Measurements from ENCODE around the gene PCID2. TPM values are rescaled to one million over a fixed set of nuclear protein-coding genes. Genes with fewer than 3 reads are reported as not detected.

Gene PCID2
- total RNA-seq, 1 donor: 48.5 TPM

DNA sequence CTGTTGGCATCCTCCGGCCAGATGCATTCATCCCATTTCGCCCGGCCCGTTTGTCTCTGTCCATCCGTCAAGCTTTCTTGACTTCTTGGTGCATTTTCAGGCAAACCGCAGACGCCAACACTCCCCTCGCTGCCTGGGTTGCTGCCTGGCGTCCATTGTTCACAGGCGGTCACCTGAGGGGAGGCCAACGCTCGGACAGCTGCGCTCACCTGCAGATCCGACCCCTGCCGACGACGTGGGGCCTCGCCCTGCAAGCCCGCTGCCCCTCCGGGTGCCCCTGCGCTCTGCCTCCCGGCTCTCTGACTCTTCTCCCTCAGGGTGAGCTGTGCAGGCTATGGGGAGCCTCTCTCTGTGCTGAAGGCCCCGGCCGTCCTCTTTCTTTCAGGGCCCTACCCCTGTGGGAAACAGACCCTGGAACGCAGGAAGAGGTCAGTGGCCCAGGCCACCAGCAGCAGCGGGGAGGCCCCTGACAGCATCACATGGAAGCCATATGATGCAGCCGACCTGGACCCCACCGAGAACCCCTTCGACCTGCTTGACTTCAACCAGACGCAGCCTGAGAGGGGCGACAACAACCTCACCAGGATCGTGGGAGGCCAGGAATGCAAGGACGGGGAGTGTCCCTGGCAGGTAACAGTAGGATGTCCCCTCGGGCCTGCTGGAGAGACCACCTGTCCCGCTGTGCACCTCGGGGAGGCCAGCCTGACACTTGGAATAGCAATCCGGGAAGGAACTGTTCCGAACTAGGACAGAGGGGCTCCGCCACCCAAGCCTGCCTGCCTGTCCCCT lies 64.8 kb downstream of the PCID2 start:
- peaks cover 7% of the 10 kb centered on the region for H3K27me3 ChIP-seq (ENCODE audit: insufficient read depth, low read length)
- peak; percentile 35 for DNase-seq (ENCODE audit: insufficient read length, low spot score, missing footprints)

DNA sequence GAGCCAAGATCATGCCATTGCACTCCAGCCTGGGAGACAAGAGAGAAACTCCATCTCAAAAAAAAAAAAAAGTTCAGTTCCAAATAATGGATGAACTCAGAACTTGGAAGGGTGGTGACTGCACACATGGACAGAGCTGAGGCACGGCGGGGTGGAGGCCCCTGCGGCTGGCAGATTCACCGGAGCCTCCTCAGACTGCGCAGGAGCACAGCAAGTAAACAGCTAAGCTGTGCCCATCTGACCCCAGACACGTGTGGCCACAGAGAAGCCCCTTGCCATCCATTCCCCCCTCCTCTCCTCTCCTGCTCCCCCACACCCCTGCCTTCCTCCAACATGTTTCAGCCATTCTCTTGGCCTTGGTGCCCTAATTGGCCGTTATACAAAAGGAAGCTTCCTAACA lies 65.6 kb downstream of the PCID2 start:
- peak; percentile 31 for DNase-seq (ENCODE audit: insufficient read length, low spot score, missing footprints)
- Histone ChIP-seq H3K4me2 (ENCODE audit: insufficient read depth, low read length) (no peak overlapping the region), H3K4me1 (ENCODE audit: insufficient read depth, low read length) (no peaks in the 10 kb centered on the region), H3K9me3 (ENCODE audit: low read depth, low read length) (no peaks in the 10 kb centered on the region), H3K79me2 (ENCODE audit: insufficient read depth, low read length) (no peaks in the 10 kb centered on the region), H3K4me3 (ENCODE audit: insufficient read depth, low read length) (no peak overlapping the region), H3K27me3 (ENCODE audit: insufficient read depth, low read length) (peaks cover 15% of the 10 kb centered on the region), H3K27ac (ENCODE audit: low read depth, low read length) (no peak overlapping the region), H3K36me3 (ENCODE audit: insufficient read depth, low read length) (no peaks in the 10 kb centered on the region), H4K20me1 (ENCODE audit: insufficient read depth, low read length) (no peaks in the 10 kb centered on the region), H2AFZ (ENCODE audit: low read length) (no peak overlapping the region)
- TF ChIP-seq, protein P1, sequence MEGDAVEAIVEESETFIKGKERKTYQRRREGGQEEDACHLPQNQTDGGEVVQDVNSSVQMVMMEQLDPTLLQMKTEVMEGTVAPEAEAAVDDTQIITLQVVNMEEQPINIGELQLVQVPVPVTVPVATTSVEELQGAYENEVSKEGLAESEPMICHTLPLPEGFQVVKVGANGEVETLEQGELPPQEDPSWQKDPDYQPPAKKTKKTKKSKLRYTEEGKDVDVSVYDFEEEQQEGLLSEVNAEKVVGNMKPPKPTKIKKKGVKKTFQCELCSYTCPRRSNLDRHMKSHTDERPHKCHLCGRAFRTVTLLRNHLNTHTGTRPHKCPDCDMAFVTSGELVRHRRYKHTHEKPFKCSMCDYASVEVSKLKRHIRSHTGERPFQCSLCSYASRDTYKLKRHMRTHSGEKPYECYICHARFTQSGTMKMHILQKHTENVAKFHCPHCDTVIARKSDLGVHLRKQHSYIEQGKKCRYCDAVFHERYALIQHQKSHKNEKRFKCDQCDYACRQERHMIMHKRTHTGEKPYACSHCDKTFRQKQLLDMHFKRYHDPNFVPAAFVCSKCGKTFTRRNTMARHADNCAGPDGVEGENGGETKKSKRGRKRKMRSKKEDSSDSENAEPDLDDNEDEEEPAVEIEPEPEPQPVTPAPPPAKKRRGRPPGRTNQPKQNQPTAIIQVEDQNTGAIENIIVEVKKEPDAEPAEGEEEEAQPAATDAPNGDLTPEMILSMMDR (IDR thresholded peaks at IDR 0.05; ENCODE audit: extremely low read depth, low read depth, low read length): no peak

More for the DNA sequence above, 64.8 kb downstream of the PCID2 start:
- Histone ChIP-seq H3K79me2 (ENCODE audit: insufficient read depth, low read length) (no peaks in the 10 kb centered on the region), H3K4me2 (ENCODE audit: insufficient read depth, low read length) (no peak overlapping the region), H3K9me3 (ENCODE audit: low read depth, low read length) (no peaks in the 10 kb centered on the region), H3K4me3 (ENCODE audit: insufficient read depth, low read length) (no peak overlapping the region), H3K36me3 (ENCODE audit: insufficient read depth, low read length) (no peaks in the 10 kb centered on the region), H4K20me1 (ENCODE audit: insufficient read depth, low read length) (no peaks in the 10 kb centered on the region), H3K27ac (ENCODE audit: low read depth, low read length) (no peak overlapping the region), H3K4me1 (ENCODE audit: insufficient read depth, low read length) (no peaks in the 10 kb centered on the region), H2AFZ (ENCODE audit: low read length) (no peak overlapping the region)
- TF ChIP-seq, protein P1 (IDR thresholded peaks at IDR 0.05; ENCODE audit: extremely low read depth, low read depth, low read length): no peak

DNA sequence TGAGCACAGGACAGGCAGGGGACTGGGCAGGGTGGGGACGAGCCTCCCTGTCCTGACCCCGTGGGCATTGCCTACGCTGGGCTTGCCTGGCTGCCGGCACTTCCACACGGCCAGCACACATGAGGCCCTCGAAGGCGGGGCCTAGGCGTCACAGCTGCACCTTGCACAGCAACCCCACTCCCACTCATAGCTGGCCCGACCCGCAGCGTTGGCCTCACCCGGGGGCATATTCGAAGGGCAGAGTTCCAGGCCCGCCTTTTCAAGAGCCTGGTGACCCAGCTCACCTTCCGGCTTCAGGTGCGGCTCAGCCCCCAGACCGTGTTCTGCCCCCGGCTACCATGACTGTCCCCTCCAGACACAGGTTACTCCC lies 66.9 kb downstream of the PCID2 start:
- no peak overlapping the region for H2AFZ ChIP-seq (ENCODE audit: low read length)
- H3K36me3 ChIP-seq (ENCODE audit: insufficient read depth, low read length): no peaks in the 10 kb centered on the region

More for the DNA sequence above, 66.9 kb downstream of the PCID2 start:
- Histone ChIP-seq H3K4me2 (ENCODE audit: insufficient read depth, low read length) (no peak overlapping the region), H4K20me1 (ENCODE audit: insufficient read depth, low read length) (no peaks in the 10 kb centered on the region), H3K79me2 (ENCODE audit: insufficient read depth, low read length) (no peaks in the 10 kb centered on the region), H3K27ac (ENCODE audit: low read depth, low read length) (no peak overlapping the region), H3K27me3 (ENCODE audit: insufficient read depth, low read length) (peaks cover 20% of the 10 kb centered on the region), H3K4me1 (ENCODE audit: insufficient read depth, low read length) (no peaks in the 10 kb centered on the region), H3K4me3 (ENCODE audit: insufficient read depth, low read length) (no peak overlapping the region), H3K9me3 (ENCODE audit: low read depth, low read length) (no peaks in the 10 kb centered on the region)
- TF ChIP-seq, protein P1 (IDR thresholded peaks at IDR 0.05; ENCODE audit: extremely low read depth, low read depth, low read length): no peak
- peak; percentile 25 for DNase-seq (ENCODE audit: insufficient read length, low spot score, missing footprints)
